AG04450 (cell line): ENCODE data around the gene AATF. TPM values are rescaled to one million over a fixed set of nuclear protein-coding genes. Genes with fewer than 3 reads are reported as not detected.

Source experiments
- CTCF ChIA-PET: fragments of 300-600, 350-600 bp; formaldehyde crosslinking; extraction: SDS; loops from one replicate; lab custom pipeline; 2022; ENCODE audit warnings: antibody characterized with exemption, inconsistent platforms; lab: Charles Lee
- POLR2A ChIA-PET: fragments of 350-600 bp; formaldehyde crosslinking; extraction: SDS; loops from one replicate; lab custom pipeline; 2021; ENCODE audit warnings: antibody characterized with exemption, inconsistent platforms; lab: Yijun Ruan, JAX
- DNase-seq: peaks from one replicate; pipeline ENCODE4 v3.0.0-alpha.2; 2011; ENCODE audit warnings: low read depth, low spot score
- H3K27ac ChIP-seq: one replicate; pipeline ENCODE4 v1.5.1; 2012; ENCODE audit warnings: low read depth, low read length, control low read depth
- H3K27me3 ChIP-seq: one replicate; pipeline ENCODE4 v1.6.0; 2012; ENCODE audit warnings: low read length; ENCODE audit not compliant: control insufficient read depth, insufficient read depth
- H3K4me3 ChIP-seq: 2 replicates; pipeline ENCODE4 v1.5.1; 2011; ENCODE audit warnings: mild to moderate bottlenecking, low read depth, low read length, control low read depth
- H3K9me3 ChIP-seq: 2 replicates; pipeline ENCODE4 v1.5.1; 2012; ENCODE audit warnings: low read length; ENCODE audit not compliant: control insufficient read depth, insufficient read depth
- polyA plus RNA-seq: library from polyadenylated mRNA; depleted of rRNA; stranded (reverse); fragments of >200 nt; gene quantifications from 2 replicates; pipeline ENCODE4 v1.2.3, GENCODE V29; 2011
- TF ChIP-seq, protein P1 (sequence below): IDR thresholded peaks from 2 replicates; pipeline ENCODE4 v1.5.1; 2011; ENCODE audit warnings: low read depth, low read length, control low read depth, inconsistent platforms

The AATF gene
- polyA plus RNA-seq, 1 experiment = 16.6 TPM

GRCh38 chr17:36972905-36973304 lies 24.2 kb downstream of the AATF start:
- POLR2A ChIA-PET = no interaction called here

DNA sequence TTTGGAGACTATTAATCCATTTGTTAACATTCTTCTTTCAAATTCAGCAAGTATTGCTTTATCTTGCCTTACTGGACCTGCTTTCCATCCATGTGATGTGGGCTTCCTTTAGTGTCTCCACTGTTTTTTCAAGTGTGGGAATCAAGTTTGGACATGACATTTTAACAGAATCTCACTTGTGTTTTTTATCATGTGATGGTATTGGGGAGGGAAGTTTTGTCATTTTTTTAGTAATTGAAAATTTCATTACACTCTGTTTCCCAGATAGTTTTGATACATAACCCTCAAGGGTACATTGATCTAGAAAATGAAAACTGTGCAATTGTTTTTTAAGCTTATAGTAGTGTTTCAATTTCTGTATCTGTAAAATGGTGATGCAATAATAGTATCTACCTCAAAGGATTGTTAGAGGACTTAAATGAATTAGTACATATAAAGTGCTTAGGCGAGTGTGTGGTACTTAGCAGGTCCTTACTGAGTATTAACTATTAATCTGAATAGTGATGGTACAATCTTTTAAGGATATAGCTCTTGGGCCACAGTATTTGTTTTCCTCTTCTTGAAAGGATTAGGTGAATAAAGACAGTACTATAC lies 27.3 kb downstream of the AATF start:
- CTCF ChIA-PET = interaction anchor here (2.1 kb wide), 1 partner anchor 71 kb away, joined by 8 read pairs; no protein-coding TSS in a partner anchor
- POLR2A ChIA-PET = no interaction called here

More at GRCh38 chr17:36972905-36973304, 24.2 kb downstream of the AATF start:
- H3K4me3 ChIP-seq = no peak overlapping the region
- CTCF ChIA-PET = no interaction called here
- H3K27ac ChIP-seq = no peak overlapping the region
- TF ChIP-seq, protein P1, sequence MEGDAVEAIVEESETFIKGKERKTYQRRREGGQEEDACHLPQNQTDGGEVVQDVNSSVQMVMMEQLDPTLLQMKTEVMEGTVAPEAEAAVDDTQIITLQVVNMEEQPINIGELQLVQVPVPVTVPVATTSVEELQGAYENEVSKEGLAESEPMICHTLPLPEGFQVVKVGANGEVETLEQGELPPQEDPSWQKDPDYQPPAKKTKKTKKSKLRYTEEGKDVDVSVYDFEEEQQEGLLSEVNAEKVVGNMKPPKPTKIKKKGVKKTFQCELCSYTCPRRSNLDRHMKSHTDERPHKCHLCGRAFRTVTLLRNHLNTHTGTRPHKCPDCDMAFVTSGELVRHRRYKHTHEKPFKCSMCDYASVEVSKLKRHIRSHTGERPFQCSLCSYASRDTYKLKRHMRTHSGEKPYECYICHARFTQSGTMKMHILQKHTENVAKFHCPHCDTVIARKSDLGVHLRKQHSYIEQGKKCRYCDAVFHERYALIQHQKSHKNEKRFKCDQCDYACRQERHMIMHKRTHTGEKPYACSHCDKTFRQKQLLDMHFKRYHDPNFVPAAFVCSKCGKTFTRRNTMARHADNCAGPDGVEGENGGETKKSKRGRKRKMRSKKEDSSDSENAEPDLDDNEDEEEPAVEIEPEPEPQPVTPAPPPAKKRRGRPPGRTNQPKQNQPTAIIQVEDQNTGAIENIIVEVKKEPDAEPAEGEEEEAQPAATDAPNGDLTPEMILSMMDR = no peak
- DNase-seq = no peak
- H3K27me3 ChIP-seq = no peaks in the 10 kb centered on the region
- no peaks in the 10 kb centered on the region for H3K9me3 ChIP-seq

GRCh38 chr17:36977066-36977465 lies 28.3 kb downstream of the AATF start:
- Histone ChIP-seq H3K9me3 (no peaks in the 10 kb centered on the region), H3K4me3 (no peak overlapping the region), H3K27me3 (no peaks in the 10 kb centered on the region), H3K27ac (no peak overlapping the region)
- CTCF ChIA-PET = interaction anchor here (0.7 kb wide), 1 partner anchor 70 kb away, joined by 4 read pairs; no protein-coding TSS in a partner anchor
- TF ChIP-seq, protein P1 = no peak
- POLR2A ChIA-PET = no interaction called here
- DNase-seq = no peak

More for the DNA sequence above, 27.3 kb downstream of the AATF start:
- no peaks in the 10 kb centered on the region for H3K27me3 ChIP-seq
- H3K4me3 ChIP-seq = no peak overlapping the region
- H3K27ac ChIP-seq = no peak overlapping the region
- H3K9me3 ChIP-seq = no peaks in the 10 kb centered on the region
- TF ChIP-seq, protein P1 = no peak
- no peak for DNase-seq

GRCh38 chr17:36977568-36977967 lies 28.8 kb downstream of the AATF start:
- ChIA-PET CTCF (interaction anchor here (0.7 kb wide), 1 partner anchor 70 kb away, joined by 4 read pairs; no protein-coding TSS in a partner anchor), POLR2A (no interaction called here)
- Histone ChIP-seq H3K4me3 (no peak overlapping the region), H3K27me3 (no peaks in the 10 kb centered on the region), H3K9me3 (no peaks in the 10 kb centered on the region), H3K27ac (no peak overlapping the region)
- TF ChIP-seq, protein P1 = no peak
- DNase-seq = no peak

DNA sequence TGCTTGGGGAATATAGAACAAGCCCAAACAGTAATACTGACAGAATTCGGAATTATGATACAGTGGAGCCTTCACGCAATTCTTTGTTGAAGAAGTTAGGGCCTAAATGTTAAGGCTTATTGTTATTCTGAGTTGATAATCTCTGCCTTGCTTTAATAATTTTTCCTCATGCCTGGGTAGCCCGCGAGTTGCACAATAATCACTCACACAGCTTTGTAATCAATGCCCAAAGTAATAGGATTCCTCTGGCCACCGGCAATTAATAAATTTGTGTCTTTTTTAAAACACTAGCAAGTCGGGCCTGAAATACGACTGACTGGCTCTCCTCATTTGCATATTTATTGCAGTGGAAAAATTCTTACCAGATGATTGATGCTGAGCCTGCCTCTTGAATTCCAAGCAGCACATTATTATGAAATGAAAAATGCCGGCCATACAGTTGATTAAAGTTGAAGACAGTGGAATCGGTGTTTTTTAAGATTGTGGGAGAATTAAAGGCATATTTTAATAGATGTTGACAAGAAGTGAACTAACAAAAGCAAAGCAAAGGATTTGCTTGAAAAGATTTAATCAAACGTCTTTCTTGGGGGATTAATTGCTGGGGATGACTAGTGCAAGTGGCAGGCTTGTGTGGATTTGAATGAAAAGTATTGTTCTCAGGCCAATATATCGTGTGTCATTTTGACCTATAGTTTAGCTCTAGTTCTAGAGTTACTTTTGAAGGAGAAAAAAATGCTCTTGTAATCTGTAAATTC lies 30.2 kb downstream of the AATF start:
- TF ChIP-seq, protein P1 = no peak
- CTCF ChIA-PET = interaction anchor here (0.8 to 1.1 kb wide), 2 partner anchors 50 to 376 kb away, joined by 3 to 6 read pairs; no protein-coding TSS in a partner anchor
- no peaks in the 10 kb centered on the region for H3K9me3 ChIP-seq
- H3K4me3 ChIP-seq = no peak overlapping the region
- DNase-seq = no peak
- POLR2A ChIA-PET = no interaction called here
- no peak overlapping the region for H3K27ac ChIP-seq
- no peaks in the 10 kb centered on the region for H3K27me3 ChIP-seq
